Measurements from ENCODE around the gene LAMB3. TPM values are rescaled to one million over a fixed set of nuclear protein-coding genes. Genes with fewer than 3 reads are reported as not detected.

Gene LAMB3
- total RNA-seq, 1 donor from 2014 or later: 12.5 TPM

DNA sequence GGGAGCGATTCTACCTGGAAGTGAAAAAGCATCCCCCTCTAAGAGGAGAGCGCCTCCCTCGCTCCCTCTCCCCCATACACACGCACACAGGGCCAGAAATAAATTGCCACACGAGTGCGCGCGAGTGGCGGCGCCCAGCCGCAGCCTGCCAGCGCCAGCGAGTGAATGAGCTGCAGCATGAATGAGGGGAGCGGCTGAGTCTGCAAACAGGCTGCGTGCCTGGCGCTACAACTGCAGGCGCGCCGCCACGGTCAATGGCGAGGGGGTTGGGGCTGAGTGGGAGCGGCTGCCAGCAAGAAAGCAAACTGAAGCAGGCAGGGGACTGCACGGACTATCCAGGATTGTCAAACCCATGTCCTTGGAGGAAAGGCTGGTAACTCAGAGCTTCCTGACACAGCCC is 66.6 kb downstream of the LAMB3 start:
- no peaks in the 10 kb centered on the region for H3K36me3 Mint-ChIP-seq (ENCODE audit: insufficient read depth)
- H3K27me3 Mint-ChIP-seq: peaks cover 6% of the 10 kb centered on the region
- DNase-seq (ENCODE audit: low spot score, unreplicated experiment): peak; percentile 51
- H3K27ac Mint-ChIP-seq: no peak overlapping the region
- no peaks in the 10 kb centered on the region for H3K9me3 Mint-ChIP-seq (ENCODE audit: low read depth)
- peaks cover 5% of the 10 kb centered on the region for H3K4me1 Mint-ChIP-seq (ENCODE audit: low read depth)
- H3K4me3 Mint-ChIP-seq (ENCODE audit: low read depth): no peak overlapping the region
- TF ChIP-seq, protein P1, sequence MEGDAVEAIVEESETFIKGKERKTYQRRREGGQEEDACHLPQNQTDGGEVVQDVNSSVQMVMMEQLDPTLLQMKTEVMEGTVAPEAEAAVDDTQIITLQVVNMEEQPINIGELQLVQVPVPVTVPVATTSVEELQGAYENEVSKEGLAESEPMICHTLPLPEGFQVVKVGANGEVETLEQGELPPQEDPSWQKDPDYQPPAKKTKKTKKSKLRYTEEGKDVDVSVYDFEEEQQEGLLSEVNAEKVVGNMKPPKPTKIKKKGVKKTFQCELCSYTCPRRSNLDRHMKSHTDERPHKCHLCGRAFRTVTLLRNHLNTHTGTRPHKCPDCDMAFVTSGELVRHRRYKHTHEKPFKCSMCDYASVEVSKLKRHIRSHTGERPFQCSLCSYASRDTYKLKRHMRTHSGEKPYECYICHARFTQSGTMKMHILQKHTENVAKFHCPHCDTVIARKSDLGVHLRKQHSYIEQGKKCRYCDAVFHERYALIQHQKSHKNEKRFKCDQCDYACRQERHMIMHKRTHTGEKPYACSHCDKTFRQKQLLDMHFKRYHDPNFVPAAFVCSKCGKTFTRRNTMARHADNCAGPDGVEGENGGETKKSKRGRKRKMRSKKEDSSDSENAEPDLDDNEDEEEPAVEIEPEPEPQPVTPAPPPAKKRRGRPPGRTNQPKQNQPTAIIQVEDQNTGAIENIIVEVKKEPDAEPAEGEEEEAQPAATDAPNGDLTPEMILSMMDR (IDR thresholded peaks at IDR 0.05; ENCODE audit: unreplicated experiment): no peak

DNA sequence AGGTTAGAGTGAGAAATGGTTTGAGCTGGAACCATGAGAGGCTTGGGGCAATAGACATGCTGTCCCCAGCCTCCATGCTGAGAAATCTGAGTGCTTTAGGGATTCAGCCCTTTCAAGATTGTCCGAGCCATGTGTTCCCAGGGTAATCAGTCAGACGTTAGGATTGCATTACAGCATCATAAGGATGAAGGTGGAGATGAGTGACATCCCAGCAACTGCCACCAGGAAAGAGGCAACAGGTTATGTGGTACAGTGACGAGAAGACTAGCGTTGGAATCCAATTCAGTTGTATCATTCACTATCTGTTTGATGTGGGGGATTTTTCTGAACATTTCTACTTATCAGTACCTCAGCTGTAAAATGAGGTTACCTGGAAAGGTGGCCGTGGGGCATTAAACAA is 67.0 kb downstream of the LAMB3 start:
- peaks cover 5% of the 10 kb centered on the region for H3K4me1 Mint-ChIP-seq (ENCODE audit: low read depth)
- no peak overlapping the region for H3K4me3 Mint-ChIP-seq (ENCODE audit: low read depth)

DNA sequence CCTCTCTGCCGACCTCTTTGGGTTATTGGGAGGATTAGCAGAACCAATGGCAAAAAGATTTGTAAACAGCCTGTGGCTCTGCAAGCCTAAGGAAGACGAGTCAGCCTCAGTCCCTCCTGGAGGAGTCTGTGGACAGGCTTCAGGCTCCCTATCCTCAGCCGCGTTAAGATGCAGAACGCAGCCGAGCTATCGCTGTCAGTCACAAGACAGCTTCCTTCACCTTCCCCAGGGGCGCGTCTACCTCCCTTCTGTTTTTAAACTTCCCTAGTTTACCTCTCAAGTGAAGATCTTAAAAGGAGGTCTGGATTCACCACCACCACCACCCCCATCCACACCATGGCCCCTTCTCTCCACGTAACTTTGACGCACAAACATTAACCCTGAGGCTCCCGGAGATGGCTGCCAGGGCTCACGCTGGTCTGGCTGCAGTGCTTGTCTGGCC is 68.0 kb downstream of the LAMB3 start:
- no peaks in the 10 kb centered on the region for H3K27me3 Mint-ChIP-seq
- DNase-seq (ENCODE audit: low spot score, unreplicated experiment): no peak
- H3K27ac Mint-ChIP-seq: no peak overlapping the region
- no peaks in the 10 kb centered on the region for H3K9me3 Mint-ChIP-seq (ENCODE audit: low read depth)
- no peaks in the 10 kb centered on the region for H3K36me3 Mint-ChIP-seq (ENCODE audit: insufficient read depth)
- peaks cover 5% of the 10 kb centered on the region for H3K4me1 Mint-ChIP-seq (ENCODE audit: low read depth)
- TF ChIP-seq, protein P1 (IDR thresholded peaks at IDR 0.05; ENCODE audit: unreplicated experiment): no peak
- no peak overlapping the region for H3K4me3 Mint-ChIP-seq (ENCODE audit: low read depth)

More for the DNA sequence above, 67.0 kb downstream of the LAMB3 start:
- H3K27me3 Mint-ChIP-seq: peaks cover 4% of the 10 kb centered on the region
- H3K36me3 Mint-ChIP-seq (ENCODE audit: insufficient read depth): no peaks in the 10 kb centered on the region
- H3K27ac Mint-ChIP-seq: no peak overlapping the region
- DNase-seq (ENCODE audit: low spot score, unreplicated experiment): no peak
- TF ChIP-seq, protein P1 (IDR thresholded peaks at IDR 0.05; ENCODE audit: unreplicated experiment): no peak
- no peaks in the 10 kb centered on the region for H3K9me3 Mint-ChIP-seq (ENCODE audit: low read depth)

DNA sequence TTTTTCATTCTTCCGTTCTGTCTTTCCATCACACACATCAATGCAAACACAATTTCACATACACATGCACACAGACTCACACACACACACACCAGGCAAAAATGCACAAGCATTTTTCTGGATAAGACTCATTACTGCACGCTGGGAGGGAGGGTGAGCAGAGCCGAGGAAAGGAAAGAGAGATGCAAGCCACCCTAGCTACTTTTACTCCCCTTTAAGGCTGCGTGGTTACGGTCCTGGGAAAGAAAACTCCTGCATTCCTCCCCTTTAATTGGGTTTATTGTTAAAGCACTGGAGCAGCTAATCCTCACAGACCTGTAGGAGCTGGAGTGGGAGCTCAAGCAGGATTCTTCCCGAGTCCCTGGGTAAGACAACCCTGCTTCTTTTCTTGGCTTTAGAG is 68.8 kb downstream of the LAMB3 start, which contains the start of gene CAMK1G:
TSS of gene CAMK1G (plus strand) at position 307 of the 400 bp plus-strand sequence. CDS start 11,270 bp downstream, outside the sequence.
- no peaks in the 10 kb centered on the region for H3K9me3 Mint-ChIP-seq (ENCODE audit: low read depth)
- TF ChIP-seq, protein P1 (IDR thresholded peaks at IDR 0.05; ENCODE audit: unreplicated experiment): no peak
- no peaks in the 10 kb centered on the region for H3K27me3 Mint-ChIP-seq
- DNase-seq (ENCODE audit: low spot score, unreplicated experiment): no peak
- H3K27ac Mint-ChIP-seq: no peak within 1 kb of the TSS
- H3K36me3 Mint-ChIP-seq (ENCODE audit: insufficient read depth): no peaks in the 10 kb centered on the region
- H3K4me1 Mint-ChIP-seq (ENCODE audit: low read depth): peaks cover 5% of the 10 kb centered on the region
- H3K4me3 Mint-ChIP-seq (ENCODE audit: low read depth): no peak within 1 kb of the TSS

DNA sequence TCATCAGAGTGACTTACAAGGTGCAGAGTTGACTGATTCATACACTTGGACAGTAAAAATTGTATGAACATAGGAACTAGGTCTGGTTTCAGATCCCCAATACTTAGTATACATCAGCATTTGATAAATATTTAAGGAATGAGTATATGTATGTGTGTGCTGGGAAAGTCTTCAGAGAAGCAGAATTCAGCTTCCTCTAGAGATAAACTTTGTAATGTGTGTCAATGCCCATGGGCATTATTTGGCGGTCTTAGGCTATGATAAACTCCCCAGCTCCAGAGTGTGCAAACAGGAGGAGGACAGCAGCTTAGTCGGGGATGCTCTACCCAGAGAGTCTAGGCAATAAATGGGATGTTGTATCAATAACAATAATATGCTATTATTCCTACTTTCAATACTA is 71.6 kb downstream of the LAMB3 start:
- Mint-ChIP-seq H3K36me3 (ENCODE audit: insufficient read depth) (no peaks in the 10 kb centered on the region), H3K4me1 (ENCODE audit: low read depth) (peaks cover under 1% of the 10 kb centered on the region), H3K9me3 (ENCODE audit: low read depth) (no peaks in the 10 kb centered on the region), H3K4me3 (ENCODE audit: low read depth) (no peak overlapping the region), H3K27ac (no peak overlapping the region), H3K27me3 (peaks cover 15% of the 10 kb centered on the region)
- TF ChIP-seq, protein P1 (IDR thresholded peaks at IDR 0.05; ENCODE audit: unreplicated experiment): no peak
- no peak for DNase-seq (ENCODE audit: low spot score, unreplicated experiment)

Data from progenitor cell of endocrine pancreas (in vitro differentiated cells).